Activated naive CD8-positive, alpha-beta T cell treated with anti-CD3 and anti-CD28 coated beads, Interleukin-2, amount 50 U/mL, for 16 hours (primary cell): ENCODE measurements around the gene FOXN4.
"Not testable (repeated sequence)": the region's sequence is repeated elsewhere in the genome, so short reads cannot be mapped to it uniquely, and the experiment has no call there.

Source experiments
- DNase-seq: peaks from one replicate; pipeline ENCODE4 v3.0.0-alpha.2; 2020; ENCODE audit warnings: low read depth, low spot score

The FOXN4 gene, protein sequence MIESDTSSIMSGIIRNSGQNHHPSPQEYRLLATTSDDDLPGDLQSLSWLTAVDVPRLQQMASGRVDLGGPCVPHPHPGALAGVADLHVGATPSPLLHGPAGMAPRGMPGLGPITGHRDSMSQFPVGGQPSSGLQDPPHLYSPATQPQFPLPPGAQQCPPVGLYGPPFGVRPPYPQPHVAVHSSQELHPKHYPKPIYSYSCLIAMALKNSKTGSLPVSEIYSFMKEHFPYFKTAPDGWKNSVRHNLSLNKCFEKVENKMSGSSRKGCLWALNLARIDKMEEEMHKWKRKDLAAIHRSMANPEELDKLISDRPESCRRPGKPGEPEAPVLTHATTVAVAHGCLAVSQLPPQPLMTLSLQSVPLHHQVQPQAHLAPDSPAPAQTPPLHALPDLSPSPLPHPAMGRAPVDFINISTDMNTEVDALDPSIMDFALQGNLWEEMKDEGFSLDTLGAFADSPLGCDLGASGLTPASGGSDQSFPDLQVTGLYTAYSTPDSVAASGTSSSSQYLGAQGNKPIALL

GRCh38 chr12:109308534-109309380 is at the start of gene FOXN4:
TSS of gene FOXN4 (minus strand) at chr12:109309284. CDS start at chr12:109308321, 963 bp downstream.
- DNase-seq = no peak

GRCh38 chr12:109358154-109358869 is 49.2 kb upstream of the FOXN4 start:
- no peak for DNase-seq

- DNase-seq = no peak
These were observed 47.9 kb upstream of the FOXN4 start for GRCh38 chr12:109357032-109357431.

- no peak for DNase-seq
These were observed 47.5 kb upstream of the FOXN4 start for GRCh38 chr12:109356577-109356976.

DNA sequence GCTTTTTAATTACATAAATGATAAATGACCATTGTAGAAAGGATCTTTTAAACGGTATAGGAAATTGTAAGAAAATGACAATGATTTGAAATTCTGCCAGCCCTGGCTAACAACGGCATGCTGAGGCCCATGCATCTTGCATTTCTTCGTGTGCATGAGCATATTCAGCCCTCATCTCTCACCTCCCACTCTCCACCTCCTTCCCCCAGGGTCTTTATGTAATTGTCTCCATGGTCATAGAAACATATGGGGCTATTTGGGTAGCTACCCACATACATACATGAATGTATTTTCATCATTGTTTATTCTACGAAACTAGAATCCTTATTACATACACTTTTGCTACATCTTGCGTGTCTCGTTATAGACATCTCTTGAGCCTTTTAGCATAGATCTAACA is 43.1 kb upstream of the FOXN4 start:
- DNase-seq = no peak

DNA sequence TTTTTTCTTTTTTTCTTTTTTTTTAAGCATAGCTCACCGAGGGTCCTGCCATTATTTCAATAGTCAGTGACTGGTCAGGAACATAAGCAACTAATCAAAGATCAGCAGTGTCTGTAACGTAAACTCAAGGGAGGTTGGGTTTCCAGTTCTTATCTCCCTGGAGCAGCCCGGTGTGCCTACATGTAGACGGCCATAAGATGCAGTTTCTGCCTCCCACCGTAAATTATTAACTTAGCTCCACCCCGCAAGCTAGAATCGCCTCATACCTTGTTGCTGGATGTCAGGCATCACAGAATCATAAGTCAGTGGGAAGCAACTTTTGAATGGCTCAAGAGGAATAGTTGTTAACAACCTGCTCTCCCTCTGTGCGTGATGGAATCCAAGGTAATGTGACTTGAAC is 38.5 kb upstream of the FOXN4 start, which contains the start of gene MYO1H:
Gene MYO1H, plus strand, starts transcription at position 312 of the 400 bp plus-strand sequence. Its CDS starts 61 bp downstream, at position 373.
- no peak for DNase-seq

DNA sequence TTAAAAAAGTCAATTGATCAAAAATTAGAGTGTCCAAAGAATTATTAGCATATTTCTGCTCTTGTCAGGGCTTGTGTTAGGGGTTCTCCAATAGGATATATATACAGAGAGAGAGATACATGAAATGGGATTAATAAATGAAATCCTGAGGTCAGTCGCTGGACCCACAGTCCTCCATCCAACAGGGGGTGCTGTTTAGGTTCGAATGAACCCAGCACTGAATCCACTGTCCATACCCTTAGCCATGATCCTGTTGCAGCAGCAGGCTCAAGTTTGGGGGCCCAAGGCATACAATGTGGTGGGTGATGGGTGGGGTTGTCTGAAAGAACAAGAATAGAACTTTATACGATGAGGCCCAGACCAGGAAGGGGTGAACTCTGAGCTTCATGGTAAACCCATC is 37.8 kb upstream of the FOXN4 start:
- DNase-seq = no peak

DNA sequence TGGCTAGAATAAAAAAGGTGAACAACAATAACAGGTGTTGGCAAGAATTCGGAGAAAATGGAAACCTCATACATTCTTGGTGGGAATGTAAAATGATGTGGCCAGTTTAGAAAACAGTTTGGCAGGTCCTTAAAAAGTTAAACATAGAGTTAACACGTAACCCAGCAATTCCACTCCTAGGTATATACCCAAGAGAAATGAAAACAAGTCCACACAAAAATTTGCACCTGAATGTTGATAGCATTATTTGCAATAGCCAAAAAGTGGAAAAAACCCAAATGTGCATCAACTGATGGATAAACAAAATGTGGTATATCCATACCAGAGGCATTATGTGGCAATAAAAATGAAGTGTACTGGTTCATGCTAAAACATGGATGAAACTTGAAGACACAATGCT is 36.3 kb upstream of the FOXN4 start:
- DNase-seq = no peak

- DNase-seq = no peak
These were observed 34.6 kb upstream of the FOXN4 start for GRCh38 chr12:109343677-109344076.

- DNase-seq = no peak
These were observed 27.5 kb upstream of the FOXN4 start for GRCh38 chr12:109336593-109336992.

- no peak for DNase-seq
These were observed 25.8 kb upstream of the FOXN4 start for GRCh38 chr12:109334887-109335286.

- DNase-seq = no peak
These were observed 22.3 kb upstream of the FOXN4 start for GRCh38 chr12:109331301-109331952.

GRCh38 chr12:109330282-109331230 is 21.5 kb upstream of the FOXN4 start:
- DNase-seq = no peak

- no peak for DNase-seq
These were observed 20.6 kb upstream of the FOXN4 start for GRCh38 chr12:109329686-109330085.

GRCh38 chr12:109329003-109329402 is 19.9 kb upstream of the FOXN4 start:
- DNase-seq = no peak

- not testable (repeated sequence) for DNase-seq
These were observed 12.2 kb upstream of the FOXN4 start for GRCh38 chr12:109321294-109321693.

GRCh38 chr12:109310247-109311125 is 1.4 kb upstream of the FOXN4 start:
- no peak for DNase-seq

- DNase-seq = no peak
These were observed 530 bp upstream of the FOXN4 start for GRCh38 chr12:109309381-109310246.
